ENCODE results near the gene CSNK2B. TPM values are rescaled to one million over a fixed set of nuclear protein-coding genes. Genes with fewer than 3 reads are reported as not detected.
A peak's percentile ranks its signal among the peaks of the same experiment; 100 is the strongest.

The CSNK2B gene
- total RNA-seq, 2 experiments from 2014 or later = 206 to 216 TPM

DNA sequence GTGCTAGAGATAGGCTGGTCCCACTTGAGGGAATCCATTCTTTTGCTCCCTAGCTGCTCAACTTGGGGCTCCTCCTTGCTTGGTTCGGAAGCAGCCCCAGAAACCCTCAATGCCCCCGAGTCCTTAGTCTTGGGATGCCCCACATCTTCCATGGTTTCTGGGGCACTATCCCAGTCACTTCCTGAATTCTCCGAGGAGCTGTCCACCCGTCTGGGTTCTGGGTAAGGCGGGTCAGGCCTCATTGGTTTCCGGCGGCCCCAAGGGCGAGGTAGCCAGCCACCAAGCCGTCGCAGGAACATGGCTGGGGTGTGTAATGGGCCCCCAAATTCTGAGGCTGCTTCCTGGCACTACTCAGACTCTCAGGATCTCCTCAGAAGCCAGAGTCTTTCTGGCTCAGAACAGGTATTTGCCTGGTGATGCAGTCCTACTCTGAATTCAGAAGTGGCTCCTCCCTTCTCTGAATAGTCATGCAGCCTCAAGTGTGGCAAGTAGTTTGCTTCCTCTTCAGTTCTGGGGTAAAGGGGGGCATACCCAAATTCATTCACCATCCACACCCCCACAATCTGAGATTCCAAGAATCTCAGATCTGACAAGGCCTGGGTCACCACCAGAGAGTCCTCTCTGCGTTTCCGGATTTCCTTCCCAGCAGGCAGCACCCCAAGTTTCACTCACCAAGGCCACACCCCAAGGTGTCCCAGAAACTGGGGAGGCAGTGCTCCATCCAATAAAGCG lies 6.1 kb upstream of the CSNK2B start:
- peaks cover 61% of the 10 kb centered on the region for H3K4me1 Mint-ChIP-seq

DNA sequence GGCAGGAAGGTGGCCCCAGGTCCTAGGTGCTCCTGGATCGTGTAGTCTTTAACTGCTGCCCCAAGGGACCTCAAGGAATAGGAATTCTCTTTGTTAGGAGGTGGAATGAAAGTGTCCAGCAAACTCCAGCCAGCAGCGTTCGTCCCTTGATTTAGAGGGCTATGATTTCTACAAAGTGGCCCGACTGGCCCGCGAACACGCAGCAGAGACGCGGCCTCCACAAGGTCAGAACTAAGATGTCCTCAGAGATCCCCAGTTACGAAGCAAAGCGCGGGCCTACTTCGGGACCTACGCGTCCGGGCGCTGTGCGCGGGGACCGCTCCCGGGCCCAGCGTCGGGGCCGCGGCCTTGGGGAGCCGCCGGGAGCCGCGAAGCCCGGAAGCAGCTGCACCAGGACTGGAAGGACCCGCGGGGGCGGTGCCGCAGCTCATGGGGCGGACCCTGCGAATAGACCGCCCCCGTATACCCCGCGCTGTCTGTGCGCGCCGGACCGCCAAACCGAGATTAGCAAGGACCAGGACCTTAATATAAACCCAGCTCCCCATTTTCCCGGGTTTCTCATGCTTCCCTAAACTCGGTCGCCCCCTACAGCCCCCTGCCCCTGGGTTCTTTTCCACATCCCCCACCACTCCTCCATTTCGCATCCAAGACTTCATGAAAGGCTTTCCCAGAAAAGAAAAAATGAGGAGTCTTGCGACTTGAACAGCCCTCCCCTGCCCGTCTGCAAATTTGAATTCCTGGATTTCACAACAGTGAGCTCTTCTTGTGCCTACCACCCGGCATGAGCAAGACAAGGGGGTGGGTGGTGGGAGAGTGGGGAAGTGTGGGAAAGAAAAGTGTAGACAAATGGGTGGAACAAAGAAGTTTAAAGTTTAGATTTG lies 5.3 kb upstream of the CSNK2B start, which contains the start of gene C6orf47:
TSS of gene C6orf47 (minus strand) at position 398 of the 881 bp plus-strand sequence. CDS start 831 bp downstream, outside the sequence.
- POLR2A ChIA-PET = interaction anchor here (0.6 to 7.0 kb wide), 13 partner anchors 8 to 242 kb away, joined by 3 to 138 read pairs (median 4); partner anchors contain the start of genes ABHD16A, APOM, BAG6 and CLIC1
- Mint-ChIP-seq H3K27me3 (no peaks in the 10 kb centered on the region), H3K4me3 (peak within 1 kb of the TSS; percentile 92)

More for the DNA sequence above, 6.1 kb upstream of the CSNK2B start:
- no peak for DNase-seq
- peaks cover 46% of the 10 kb centered on the region for H3K36me3 Mint-ChIP-seq
- H3K4me3 Mint-ChIP-seq = peak overlapping the region; percentile 92
- ATAC-seq (ENCODE audit: low read depth) = peak; percentile 53
- no peaks in the 10 kb centered on the region for H3K27me3 Mint-ChIP-seq
- H3K27ac Mint-ChIP-seq = peak overlapping the region; percentile 89
- H3K9me3 Mint-ChIP-seq = no peaks in the 10 kb centered on the region
- POLR2A ChIA-PET = interaction anchor here (1.0 to 7.0 kb wide), 11 partner anchors 7 to 242 kb away, joined by 3 to 138 read pairs (median 4); partner anchors contain the start of genes ABHD16A, APOM, BAG6 and CLIC1

DNA sequence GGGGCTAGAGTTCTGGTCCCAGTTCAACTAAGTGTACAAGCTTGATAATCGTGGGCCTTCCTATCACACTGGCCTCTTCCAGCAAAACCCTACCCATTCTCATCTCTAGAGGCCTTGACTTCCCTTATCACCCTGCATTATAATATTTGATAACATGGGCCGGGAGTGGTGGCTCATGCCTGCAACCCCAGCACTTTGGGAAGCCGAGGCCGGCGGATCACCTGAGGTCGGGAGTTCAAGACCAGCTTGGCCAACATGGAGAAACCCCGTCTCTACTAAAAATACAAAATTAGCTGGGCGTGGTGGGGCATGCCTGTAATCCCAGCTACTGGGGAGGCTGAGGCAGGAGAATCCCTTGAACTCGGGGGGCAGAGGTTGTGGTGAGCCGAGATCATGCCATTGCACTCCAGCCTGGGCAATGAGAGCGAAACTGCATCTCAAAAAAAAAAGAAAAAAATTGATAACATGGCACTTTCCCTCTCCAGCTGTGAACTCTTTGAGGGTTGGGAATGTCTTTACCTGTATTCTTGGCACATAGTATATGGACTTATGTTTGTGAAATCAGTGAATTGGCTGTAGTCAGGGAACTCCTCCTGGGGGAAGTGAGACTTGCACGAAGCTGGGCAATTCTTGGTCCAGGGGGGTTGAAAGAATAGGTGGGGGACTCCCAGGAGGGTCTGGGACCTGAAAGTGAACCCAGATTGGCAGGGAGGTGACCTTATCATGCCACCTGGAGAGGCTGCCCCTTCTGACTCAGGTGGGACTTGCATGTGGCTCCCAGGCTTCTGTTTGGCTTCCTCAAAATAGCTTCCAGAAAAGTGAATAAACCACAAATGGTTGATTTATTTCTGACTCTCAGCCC lies 4.4 kb upstream of the CSNK2B start:
- ATAC-seq (ENCODE audit: low read depth) (no peak), DNase-seq (no peak)
- peaks cover 52% of the 10 kb centered on the region for H3K4me1 Mint-ChIP-seq
- no peaks in the 10 kb centered on the region for H3K9me3 Mint-ChIP-seq
- peak overlapping the region; percentile 79 for H3K27ac Mint-ChIP-seq
- peaks cover 48% of the 10 kb centered on the region for H3K36me3 Mint-ChIP-seq
- POLR2A ChIA-PET = interaction anchor here (0.6 to 7.0 kb wide), 13 partner anchors 8 to 241 kb away, joined by 3 to 138 read pairs (median 4); partner anchors contain the start of genes ABHD16A, APOM, BAG6 and CLIC1
- H3K27me3 Mint-ChIP-seq = no peaks in the 10 kb centered on the region
- H3K4me3 Mint-ChIP-seq = peak overlapping the region; percentile 92

More for the DNA sequence above, 5.3 kb upstream of the CSNK2B start, which contains the start of gene C6orf47:
- H3K4me1 Mint-ChIP-seq = peaks cover 56% of the 10 kb centered on the region
- peak within 1 kb of the TSS; percentile 89 for H3K27ac Mint-ChIP-seq
- ATAC-seq (ENCODE audit: low read depth) = peak; percentile 69
- DNase-seq = peak; percentile 88
- H3K9me3 Mint-ChIP-seq = no peaks in the 10 kb centered on the region
- peaks cover 44% of the 10 kb centered on the region for H3K36me3 Mint-ChIP-seq

DNA sequence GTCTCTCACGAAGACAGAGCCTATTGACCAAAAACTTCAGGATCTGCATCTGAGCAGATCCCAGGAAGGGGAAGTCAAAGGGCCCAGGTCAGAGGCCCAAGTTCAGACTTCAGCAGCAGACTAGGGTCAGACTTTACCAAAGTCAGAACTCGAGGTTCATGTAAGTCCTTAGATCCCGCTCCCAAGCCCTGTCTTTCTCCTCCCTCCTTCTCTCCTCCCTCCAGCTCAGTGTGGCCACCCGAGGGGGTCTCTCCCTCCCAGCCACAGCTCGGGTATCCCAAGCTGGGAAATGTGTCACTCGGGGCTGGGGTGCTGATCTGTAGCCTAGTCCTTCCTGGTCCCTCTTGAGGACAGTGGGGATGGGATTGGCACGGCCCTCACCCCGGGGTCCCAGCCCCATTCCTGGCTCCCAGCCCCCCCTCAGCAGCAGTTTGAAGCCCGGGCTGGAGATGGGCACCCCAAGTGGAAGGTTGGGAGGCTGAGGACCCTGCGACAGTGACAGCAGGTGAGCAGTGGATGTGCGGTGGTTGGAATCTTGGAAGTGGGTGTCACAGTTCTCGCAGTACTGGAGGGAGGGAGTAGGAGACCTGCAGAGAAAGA lies 3.7 kb upstream of the CSNK2B start:
- Mint-ChIP-seq H3K9me3 (no peaks in the 10 kb centered on the region), H3K4me3 (peak overlapping the region; percentile 68), H3K27ac (peak overlapping the region; percentile 45), H3K27me3 (no peaks in the 10 kb centered on the region), H3K36me3 (peaks cover 51% of the 10 kb centered on the region), H3K4me1 (peaks cover 54% of the 10 kb centered on the region)
- ATAC-seq (ENCODE audit: low read depth) (no peak), DNase-seq (no peak)
- POLR2A ChIA-PET = interaction anchor here (0.6 to 7.0 kb wide), 5 partner anchors 9 to 179 kb away, joined by 3 to 138 read pairs (median 4); partner anchors contain the start of genes APOM, BAG6 and LSM2

DNA sequence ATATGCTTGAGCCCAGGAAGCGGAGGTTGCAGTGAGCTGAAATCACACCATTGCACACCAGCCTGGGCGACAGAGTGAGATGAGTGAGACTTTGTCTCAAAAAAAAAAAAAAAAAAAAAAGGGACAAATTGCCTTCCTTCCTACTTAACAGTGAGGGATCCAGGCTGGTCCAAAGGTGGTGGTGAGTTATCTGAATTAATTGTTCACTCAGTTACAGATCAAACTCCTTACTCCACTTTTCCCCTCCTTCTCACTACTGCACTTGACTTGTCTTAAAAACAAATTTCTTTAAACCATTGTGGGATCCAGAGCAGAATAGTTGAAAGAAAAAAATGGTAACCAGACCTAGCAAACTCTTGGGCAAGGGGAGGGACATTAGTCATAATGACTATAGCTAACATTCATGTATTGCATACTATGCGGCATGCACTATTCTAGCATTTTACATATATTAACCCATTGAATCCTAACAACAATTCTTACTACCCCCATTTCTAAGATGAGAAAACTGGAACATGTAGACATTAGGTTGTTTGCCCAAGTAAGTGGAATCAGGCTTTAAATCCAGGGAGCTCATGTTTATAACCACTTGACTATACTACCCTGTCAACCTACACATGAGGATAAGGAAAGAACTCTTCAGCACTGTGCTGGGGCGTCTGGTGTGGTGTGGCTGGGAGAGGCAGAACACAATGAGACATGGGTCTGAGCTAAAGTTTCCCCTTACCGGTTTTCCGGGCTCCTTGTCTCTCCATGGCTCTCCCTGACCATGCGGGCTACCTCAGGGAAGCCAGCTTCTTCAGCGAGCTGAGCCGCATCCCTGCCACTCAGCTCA lies 2.5 kb upstream of the CSNK2B start:
- peak overlapping the region; percentile 96 for H3K4me3 Mint-ChIP-seq
- peaks cover 55% of the 10 kb centered on the region for H3K36me3 Mint-ChIP-seq
- H3K9me3 Mint-ChIP-seq = no peaks in the 10 kb centered on the region
- POLR2A ChIA-PET = interaction anchor here (0.8 to 7.0 kb wide), 9 partner anchors 10 to 159 kb away, joined by 3 to 138 read pairs (median 6); partner anchors contain the start of genes ABHD16A, APOM, BAG6 and CLIC1
- H3K27me3 Mint-ChIP-seq = no peaks in the 10 kb centered on the region
- peak overlapping the region; percentile 98 for H3K27ac Mint-ChIP-seq
- DNase-seq = no peak
- ATAC-seq (ENCODE audit: low read depth) = no peak
- H3K4me1 Mint-ChIP-seq = peaks cover 52% of the 10 kb centered on the region

DNA sequence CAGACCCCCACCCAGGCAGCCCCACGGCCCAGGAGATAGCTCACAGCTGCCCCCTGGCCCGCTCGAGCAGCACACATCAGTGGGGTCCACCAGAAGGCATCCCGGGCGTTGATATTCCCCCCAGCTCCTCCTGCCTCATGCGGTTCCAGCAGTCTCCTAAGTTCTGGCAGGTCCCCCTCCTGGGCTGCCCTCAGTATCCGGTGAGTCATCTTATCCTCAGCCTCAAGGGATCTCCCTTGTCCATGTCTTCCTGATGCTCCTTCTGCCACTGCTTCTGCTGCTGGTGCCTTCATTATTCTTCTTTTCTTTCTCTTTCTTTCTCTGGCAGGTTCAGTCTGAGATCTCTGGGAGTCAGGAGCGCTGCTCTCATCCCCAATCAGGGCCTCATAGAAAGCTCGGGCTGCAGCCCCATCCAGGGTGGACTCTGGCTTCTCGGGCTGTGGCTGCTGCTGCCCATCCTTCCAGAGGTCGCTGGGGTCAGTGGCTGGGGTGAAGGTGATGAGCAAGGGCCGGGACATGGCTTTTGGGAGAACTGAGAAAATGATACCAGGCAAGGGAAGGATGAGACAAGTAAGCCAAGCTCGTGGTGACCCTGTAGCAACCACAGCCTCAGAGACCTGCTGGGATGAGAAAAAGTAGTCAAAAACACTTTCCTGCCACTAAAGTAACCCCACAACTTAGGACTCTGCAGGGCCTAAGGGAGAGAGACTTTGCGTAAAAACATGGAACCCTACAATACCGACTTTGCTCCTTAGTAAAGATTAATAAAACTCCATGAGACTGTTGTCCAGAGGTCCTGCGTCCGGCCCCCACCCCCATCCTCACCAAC lies 1.7 kb upstream of the CSNK2B start:
- H3K36me3 Mint-ChIP-seq = peaks cover 57% of the 10 kb centered on the region
- H3K9me3 Mint-ChIP-seq = no peaks in the 10 kb centered on the region
- no peaks in the 10 kb centered on the region for H3K27me3 Mint-ChIP-seq
- peak overlapping the region; percentile 98 for H3K27ac Mint-ChIP-seq
- peaks cover 45% of the 10 kb centered on the region for H3K4me1 Mint-ChIP-seq
- DNase-seq (no peak), ATAC-seq (ENCODE audit: low read depth) (no peak)
- POLR2A ChIA-PET = interaction anchor here (0.7 to 7.0 kb wide), 29 partner anchors 10 to 1123 kb away, joined by 3 to 138 read pairs (median 4); partner anchors contain the start of genes ABHD16A, APOM, BAG6 and CLIC1
- peak overlapping the region; percentile 96 for H3K4me3 Mint-ChIP-seq

DNA sequence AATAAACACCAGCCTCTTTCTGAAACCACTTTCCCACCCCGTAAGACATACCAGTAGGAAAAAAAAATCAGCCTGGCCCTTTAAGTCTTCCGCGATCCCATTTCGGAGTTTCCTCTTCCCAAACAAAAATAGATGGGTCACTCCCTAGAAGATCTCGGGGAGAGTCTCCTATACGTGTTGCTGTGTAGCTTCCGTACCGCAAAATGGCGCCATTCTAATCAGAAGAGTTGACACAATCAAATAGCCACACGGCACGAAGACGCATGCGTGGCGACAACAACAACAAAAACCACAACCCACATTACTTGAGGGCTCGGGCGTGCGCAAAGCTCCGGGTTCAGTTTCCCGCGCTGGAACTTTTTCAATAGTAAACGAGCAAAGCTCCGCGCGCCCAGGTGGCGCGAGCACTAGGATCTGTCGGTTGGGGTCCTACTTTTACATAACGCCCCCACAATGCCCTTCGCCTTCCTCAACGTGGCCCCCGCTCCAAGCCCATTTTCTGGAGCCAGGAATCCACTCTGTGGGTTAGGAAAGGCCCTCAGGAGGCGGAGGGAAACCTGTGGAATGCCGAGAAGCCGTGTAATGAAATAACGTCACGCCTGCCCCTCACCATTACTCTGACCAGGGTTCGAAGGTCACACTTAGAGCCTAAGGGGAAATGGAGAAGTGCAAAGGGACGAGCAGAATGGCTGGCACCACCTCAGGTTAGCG lies 935 bp upstream of the CSNK2B start, which contains the start of gene GPANK1:
TSS of gene GPANK1 (minus strand) at position 208 of the 711 bp plus-strand sequence. CDS start 519 bp downstream, outside the sequence.
- H3K27ac Mint-ChIP-seq = peak within 1 kb of the TSS; percentile 98
- DNase-seq = peak; percentile 86
- H3K4me3 Mint-ChIP-seq = peak within 1 kb of the TSS; percentile 96
- H3K36me3 Mint-ChIP-seq = peaks cover 56% of the 10 kb centered on the region
- H3K4me1 Mint-ChIP-seq = peaks cover 42% of the 10 kb centered on the region
- H3K27me3 Mint-ChIP-seq = no peaks in the 10 kb centered on the region
- peak; percentile 27 for ATAC-seq (ENCODE audit: low read depth)
- no peaks in the 10 kb centered on the region for H3K9me3 Mint-ChIP-seq
- POLR2A ChIA-PET = interaction anchor here (0.7 to 7.0 kb wide), 27 partner anchors 9 to 1124 kb away, joined by 3 to 138 read pairs (median 4); partner anchors contain the start of genes APOM, BAG6, CLIC1 and DDAH2

DNA sequence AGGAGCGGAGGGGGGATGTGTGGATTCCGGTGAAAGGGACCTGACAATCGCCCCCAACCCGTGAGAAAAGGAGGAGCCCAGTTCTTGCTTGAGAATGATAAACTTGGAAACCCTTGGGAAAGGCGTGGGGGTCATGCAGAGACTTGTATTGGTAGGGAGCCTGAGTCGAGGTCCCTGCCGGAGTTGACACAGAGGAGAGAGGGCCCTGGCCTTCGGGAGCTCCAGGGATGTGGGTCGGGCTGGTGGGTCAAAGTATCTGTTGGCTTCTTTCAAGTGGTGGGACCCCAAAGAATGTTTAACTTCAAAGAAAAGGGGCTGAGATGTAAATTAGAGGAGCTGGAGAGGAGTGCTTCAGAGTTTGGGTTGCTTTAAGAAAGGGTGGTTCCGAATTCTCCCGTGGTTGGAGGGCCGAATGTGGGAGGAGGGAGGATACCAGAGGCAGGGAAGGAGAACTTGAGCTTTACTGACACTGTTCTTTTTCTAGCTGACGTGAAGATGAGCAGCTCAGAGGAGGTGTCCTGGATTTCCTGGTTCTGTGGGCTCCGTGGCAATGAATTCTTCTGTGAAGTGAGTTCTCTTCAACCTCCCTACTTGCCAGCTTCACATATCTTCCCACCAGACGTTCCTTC lies 571 bp downstream of the CSNK2B start:
- no peaks in the 10 kb centered on the region for H3K9me3 Mint-ChIP-seq
- H3K27ac Mint-ChIP-seq = peak overlapping the region; percentile 98
- H3K4me3 Mint-ChIP-seq = peak overlapping the region; percentile 96
- no peaks in the 10 kb centered on the region for H3K27me3 Mint-ChIP-seq
- DNase-seq (no peak), ATAC-seq (ENCODE audit: low read depth) (no peak)
- H3K4me1 Mint-ChIP-seq = peaks cover 35% of the 10 kb centered on the region
- POLR2A ChIA-PET = interaction anchor here (0.9 to 7.0 kb wide), 6 partner anchors 13 to 161 kb away, joined by 3 to 138 read pairs (median 14); partner anchors contain the start of genes APOM, BAG6, CLIC1 and HSPA1B
- peaks cover 61% of the 10 kb centered on the region for H3K36me3 Mint-ChIP-seq

DNA sequence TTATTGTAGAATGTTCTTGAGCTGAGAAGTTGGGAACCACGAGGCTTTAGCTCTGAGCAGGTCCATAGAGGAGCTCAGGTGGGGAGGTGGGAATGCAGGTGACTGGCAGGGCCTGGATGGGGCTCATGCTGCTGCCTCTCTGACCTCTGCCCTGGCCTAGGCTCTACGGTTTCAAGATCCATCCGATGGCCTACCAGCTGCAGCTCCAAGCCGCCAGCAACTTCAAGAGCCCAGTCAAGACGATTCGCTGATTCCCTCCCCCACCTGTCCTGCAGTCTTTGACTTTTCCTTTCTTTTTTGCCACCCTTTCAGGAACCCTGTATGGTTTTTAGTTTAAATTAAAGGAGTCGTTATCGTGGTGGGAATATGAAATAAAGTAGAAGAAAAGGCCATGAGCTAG lies 3.8 kb downstream of the CSNK2B start, which contains the start of gene LY6G5B:
TSS of gene LY6G5B (plus strand) at position 301 of the 400 bp plus-strand sequence. CDS start 975 bp downstream, outside the sequence.
- Mint-ChIP-seq H3K27me3 (no peaks in the 10 kb centered on the region), H3K4me3 (no peak within 1 kb of the TSS), H3K4me1 (peaks cover 18% of the 10 kb centered on the region), H3K36me3 (peaks cover 48% of the 10 kb centered on the region), H3K27ac (peak within 1 kb of the TSS; percentile 52), H3K9me3 (no peaks in the 10 kb centered on the region)
- POLR2A ChIA-PET = interaction anchor here (3.2 kb wide), 1 partner anchor 18 kb away, joined by 11 read pairs; the partner anchor contains the start of gene BAG6
- DNase-seq (no peak), ATAC-seq (ENCODE audit: low read depth) (no peak)
